ENCODE data around the gene GABRG3.

GABRG3 gene

GRCh38 chr15:27272427-27272826 lies 301.4 kb downstream of the GABRG3 start:
- no peak for TF ChIP-seq CTCF (IDR thresholded peaks at IDR 0.05; ENCODE audit: poor library complexity, severe bottlenecking)
- H3K27me3 ChIP-seq (ENCODE audit: insufficient read depth, poor library complexity, severe bottlenecking) = no peaks in the 10 kb centered on the region
- peak; percentile 15; the same call in 1 of the 3 replicates for ATAC-seq (ENCODE audit: low read depth)
- H3K27ac ChIP-seq (ENCODE audit: poor library complexity, severe bottlenecking) = no peak overlapping the region
- DNase-seq (ENCODE audit: low spot score) = no peak
- H3K9me3 ChIP-seq (ENCODE audit: severe bottlenecking) = no peaks in the 10 kb centered on the region
- H3K4me1 ChIP-seq (ENCODE audit: insufficient read depth, poor library complexity, severe bottlenecking) = no peaks in the 10 kb centered on the region
- no peaks in the 10 kb centered on the region for H3K36me3 ChIP-seq (ENCODE audit: low read depth)
- no peak overlapping the region for H3K4me3 ChIP-seq (ENCODE audit: severe bottlenecking)

- Histone ChIP-seq H3K4me3 (ENCODE audit: severe bottlenecking) (no peak overlapping the region), H3K27ac (ENCODE audit: poor library complexity, severe bottlenecking) (no peak overlapping the region), H3K27me3 (ENCODE audit: insufficient read depth, poor library complexity, severe bottlenecking) (no peaks in the 10 kb centered on the region), H3K4me1 (ENCODE audit: insufficient read depth, poor library complexity, severe bottlenecking) (no peaks in the 10 kb centered on the region), H3K36me3 (ENCODE audit: low read depth) (no peaks in the 10 kb centered on the region), H3K9me3 (ENCODE audit: severe bottlenecking) (no peaks in the 10 kb centered on the region)
- no peak for ATAC-seq (ENCODE audit: low read depth)
- DNase-seq (ENCODE audit: low spot score) = no peak
- TF ChIP-seq CTCF (IDR thresholded peaks at IDR 0.05; ENCODE audit: poor library complexity, severe bottlenecking) = no peak
Measured at GRCh38 chr15:27273506-27273905, 302.5 kb downstream of the GABRG3 start.

GRCh38 chr15:27278761-27279160 lies 307.8 kb downstream of the GABRG3 start:
- H3K4me3 ChIP-seq (ENCODE audit: severe bottlenecking) = no peak overlapping the region
- ATAC-seq (ENCODE audit: low read depth) (no peak), DNase-seq (ENCODE audit: low spot score) (no peak)
- no peaks in the 10 kb centered on the region for H3K4me1 ChIP-seq (ENCODE audit: insufficient read depth, poor library complexity, severe bottlenecking)
- H3K9me3 ChIP-seq (ENCODE audit: severe bottlenecking) = no peaks in the 10 kb centered on the region
- peaks cover 8% of the 10 kb centered on the region for H3K27me3 ChIP-seq (ENCODE audit: insufficient read depth, poor library complexity, severe bottlenecking)
- H3K27ac ChIP-seq (ENCODE audit: poor library complexity, severe bottlenecking) = no peak overlapping the region
- TF ChIP-seq CTCF (IDR thresholded peaks at IDR 0.05; ENCODE audit: poor library complexity, severe bottlenecking) = no peak
- no peaks in the 10 kb centered on the region for H3K36me3 ChIP-seq (ENCODE audit: low read depth)

GRCh38 chr15:27292641-27293040 lies 321.7 kb downstream of the GABRG3 start:
- H3K36me3 ChIP-seq (ENCODE audit: low read depth) = no peaks in the 10 kb centered on the region
- no peaks in the 10 kb centered on the region for H3K4me1 ChIP-seq (ENCODE audit: insufficient read depth, poor library complexity, severe bottlenecking)
- H3K4me3 ChIP-seq (ENCODE audit: severe bottlenecking) = no peak overlapping the region
- no peak for DNase-seq (ENCODE audit: low spot score)
- no peaks in the 10 kb centered on the region for H3K9me3 ChIP-seq (ENCODE audit: severe bottlenecking)
- TF ChIP-seq CTCF (IDR thresholded peaks at IDR 0.05; ENCODE audit: poor library complexity, severe bottlenecking) = no peak
- H3K27me3 ChIP-seq (ENCODE audit: insufficient read depth, poor library complexity, severe bottlenecking) = peaks cover 6% of the 10 kb centered on the region
- no peak overlapping the region for H3K27ac ChIP-seq (ENCODE audit: poor library complexity, severe bottlenecking)
- ATAC-seq (ENCODE audit: low read depth) = no peak

GRCh38 chr15:27293607-27294006 lies 322.6 kb downstream of the GABRG3 start:
- no peak overlapping the region for H3K27ac ChIP-seq (ENCODE audit: poor library complexity, severe bottlenecking)
- no peaks in the 10 kb centered on the region for H3K4me1 ChIP-seq (ENCODE audit: insufficient read depth, poor library complexity, severe bottlenecking)
- no peak overlapping the region for H3K4me3 ChIP-seq (ENCODE audit: severe bottlenecking)
- DNase-seq (ENCODE audit: low spot score) (no peak), ATAC-seq (ENCODE audit: low read depth) (no peak)
- H3K27me3 ChIP-seq (ENCODE audit: insufficient read depth, poor library complexity, severe bottlenecking) = peaks cover 6% of the 10 kb centered on the region
- no peaks in the 10 kb centered on the region for H3K9me3 ChIP-seq (ENCODE audit: severe bottlenecking)
- no peak for TF ChIP-seq CTCF (IDR thresholded peaks at IDR 0.05; ENCODE audit: poor library complexity, severe bottlenecking)
- no peaks in the 10 kb centered on the region for H3K36me3 ChIP-seq (ENCODE audit: low read depth)

All from RWPE2 (cell line).